Measurements from ENCODE around the gene PLLP. TPM values are rescaled to one million over a fixed set of nuclear protein-coding genes. Genes with fewer than 3 reads are reported as not detected.

PLLP gene
- total RNA-seq, 1 experiment from 2014 or later = 3.1 TPM

DNA sequence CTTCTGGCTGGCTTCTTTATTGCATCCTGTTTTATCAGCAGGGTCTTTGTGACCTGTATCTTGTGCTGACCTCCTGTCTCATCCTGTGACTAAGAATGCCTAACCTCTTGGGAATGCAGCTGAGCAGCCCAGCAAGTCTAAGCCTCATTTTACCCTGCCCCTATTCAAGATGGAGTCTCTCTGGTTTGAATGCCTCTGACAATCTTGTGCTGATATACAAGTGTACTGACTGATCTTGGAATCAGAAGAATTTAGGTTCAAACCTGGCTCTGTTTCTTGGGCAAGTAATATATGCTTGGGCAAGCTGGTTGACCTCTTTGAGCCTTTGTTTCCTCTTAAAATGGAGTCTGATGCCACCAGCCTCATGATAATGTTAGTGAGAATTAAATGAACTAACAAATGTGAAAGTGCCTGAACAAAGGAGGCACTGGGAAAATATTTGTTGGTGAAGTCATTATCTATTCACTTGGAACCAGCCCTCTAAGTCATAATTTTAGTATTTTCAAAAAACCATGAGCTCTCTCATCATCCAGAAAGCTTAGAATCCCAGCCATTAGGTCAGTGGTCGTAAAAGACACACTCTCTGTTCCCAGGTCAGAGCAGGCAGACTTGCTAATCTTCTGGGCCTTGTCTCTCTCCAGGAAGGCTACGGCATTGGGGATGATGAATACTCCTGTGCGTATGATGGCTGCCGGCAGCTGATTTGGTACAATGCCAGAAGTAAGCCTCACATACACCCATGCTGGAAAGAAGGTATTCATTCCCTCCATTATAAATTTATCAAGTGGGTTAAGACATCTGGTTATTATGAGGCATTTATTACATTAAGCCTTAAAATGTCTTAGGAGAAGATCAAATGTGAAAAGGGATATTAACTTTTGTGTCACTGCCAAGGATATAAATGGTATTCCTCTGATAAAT, 57.5 kb downstream of the PLLP start:
- no peak for ATAC-seq
- Histone ChIP-seq H2AFZ (ENCODE audit: low read depth, low read length, poor library complexity, severe bottlenecking) (no peak overlapping the region), H3K4me2 (ENCODE audit: low read length) (no peak overlapping the region), H3K36me3 (ENCODE audit: control insufficient read depth in 1 of 2, insufficient read depth in 2 of 2, low read length in 2 of 2) (peaks cover 35 to 52% of the 10 kb centered on the region in 2 experiments; a peak in 3 of 4 replicates), H3K4me1 (ENCODE audit: control insufficient read depth in 1 of 2, insufficient read depth in 2 of 2, low read length in 2 of 2) (peaks cover 0 to 6% of the 10 kb centered on the region in 2 experiments; a peak in 1 of 4 replicates), H4K20me1 (ENCODE audit: insufficient read depth) (no peaks in the 10 kb centered on the region), H3K27me3 (ENCODE audit: insufficient read depth, low read length) (no peaks in the 10 kb centered on the region), H3K27ac (ENCODE audit: low read depth, low read length) (no peak overlapping the region), H3K79me2 (ENCODE audit: insufficient read depth, low read length) (no peaks in the 10 kb centered on the region), H3K9me2 (ENCODE audit: insufficient read depth) (no peaks in the 10 kb centered on the region), H3K4me3 (replicated peaks in 1 of 2; ENCODE audit: low read depth in 1 of 2, low read length in 2 of 2) (no peak overlapping the region), H3K9ac (ENCODE audit: low read length) (no peak overlapping the region), H3K9me3 (ENCODE audit: control insufficient read depth in 1 of 2, insufficient read depth in 1 of 2, low read depth in 1 of 2, low read length in 2 of 2) (no peaks in the 10 kb centered on the region)
- ChIA-PET RAD21 (ENCODE audit: low non-redundant PET in 1 of 2, low total read pairs in 2 of 2, uncharacterized antibody in 2 of 2, unreplicated experiment in 2 of 2) (interaction anchor here in 1 of 2 experiments (0.6 kb wide), 1 partner anchor 34 kb away, joined by 3 read pairs; no protein-coding TSS in a partner anchor), CTCF (no interaction called here), POLR2A (no interaction called here)
- BruUV-seq (replicated peaks) = no TSS peak
- intact Hi-C loops (cut with micrococcal nuclease) = no loop called here
- TF ChIP-seq YY1 (IDR thresholded peaks at IDR 0.05; ENCODE audit: extremely low read depth, insufficient replicate concordance, low read depth, low read length) = no peak
- no peak for TF ChIP-seq CBX3 (IDR thresholded peaks at IDR 0.05; ENCODE audit: low read depth)
- TF ChIP-seq POLR2AphosphoS5 (IDR thresholded peaks at IDR 0.05; ENCODE audit: low read depth, low read length) = no peak
- TF ChIP-seq, protein P1, sequence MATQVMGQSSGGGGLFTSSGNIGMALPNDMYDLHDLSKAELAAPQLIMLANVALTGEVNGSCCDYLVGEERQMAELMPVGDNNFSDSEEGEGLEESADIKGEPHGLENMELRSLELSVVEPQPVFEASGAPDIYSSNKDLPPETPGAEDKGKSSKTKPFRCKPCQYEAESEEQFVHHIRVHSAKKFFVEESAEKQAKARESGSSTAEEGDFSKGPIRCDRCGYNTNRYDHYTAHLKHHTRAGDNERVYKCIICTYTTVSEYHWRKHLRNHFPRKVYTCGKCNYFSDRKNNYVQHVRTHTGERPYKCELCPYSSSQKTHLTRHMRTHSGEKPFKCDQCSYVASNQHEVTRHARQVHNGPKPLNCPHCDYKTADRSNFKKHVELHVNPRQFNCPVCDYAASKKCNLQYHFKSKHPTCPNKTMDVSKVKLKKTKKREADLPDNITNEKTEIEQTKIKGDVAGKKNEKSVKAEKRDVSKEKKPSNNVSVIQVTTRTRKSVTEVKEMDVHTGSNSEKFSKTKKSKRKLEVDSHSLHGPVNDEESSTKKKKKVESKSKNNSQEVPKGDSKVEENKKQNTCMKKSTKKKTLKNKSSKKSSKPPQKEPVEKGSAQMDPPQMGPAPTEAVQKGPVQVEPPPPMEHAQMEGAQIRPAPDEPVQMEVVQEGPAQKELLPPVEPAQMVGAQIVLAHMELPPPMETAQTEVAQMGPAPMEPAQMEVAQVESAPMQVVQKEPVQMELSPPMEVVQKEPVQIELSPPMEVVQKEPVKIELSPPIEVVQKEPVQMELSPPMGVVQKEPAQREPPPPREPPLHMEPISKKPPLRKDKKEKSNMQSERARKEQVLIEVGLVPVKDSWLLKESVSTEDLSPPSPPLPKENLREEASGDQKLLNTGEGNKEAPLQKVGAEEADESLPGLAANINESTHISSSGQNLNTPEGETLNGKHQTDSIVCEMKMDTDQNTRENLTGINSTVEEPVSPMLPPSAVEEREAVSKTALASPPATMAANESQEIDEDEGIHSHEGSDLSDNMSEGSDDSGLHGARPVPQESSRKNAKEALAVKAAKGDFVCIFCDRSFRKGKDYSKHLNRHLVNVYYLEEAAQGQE (IDR thresholded peaks at IDR 0.05; ENCODE audit: low read depth) = no peak
- TF ChIP-seq EGR1 (IDR thresholded peaks at IDR 0.05; ENCODE audit: low read depth) = no peak
- no peak for TF ChIP-seq SRF (IDR thresholded peaks at IDR 0.05; ENCODE audit: low read depth)
- DNase-seq (ENCODE audit: low read depth, low spot score) = no peak
